Esophagus squamous epithelium (tissue), 4 donors: ENCODE measurements around the gene ASPDH.

Experiments used
- CTCF ChIP-seq, 6 experiments: fragments of 450-650 bp in 4 of 6; fragments of 200-600 bp in 2 of 6; sonication (generic) in 2 of 6; IDR thresholded peaks; one replicate each; pipeline ENCODE4 v1.5.1; 2016 to 2019; ENCODE audit warnings: antibody characterized with exemption in 6 of 6, mild to moderate bottlenecking in 4 of 6, moderate library complexity in 4 of 6
- POLR2A ChIP-seq, 4 donors: fragments of 450-650 bp; IDR thresholded peaks; one replicate each; pipeline ENCODE4 v1.6.1; 2017; ENCODE audit warnings: antibody characterized with exemption in 4 of 4, mild to moderate bottlenecking in 4 of 4, moderate library complexity in 3 of 4

DNA sequence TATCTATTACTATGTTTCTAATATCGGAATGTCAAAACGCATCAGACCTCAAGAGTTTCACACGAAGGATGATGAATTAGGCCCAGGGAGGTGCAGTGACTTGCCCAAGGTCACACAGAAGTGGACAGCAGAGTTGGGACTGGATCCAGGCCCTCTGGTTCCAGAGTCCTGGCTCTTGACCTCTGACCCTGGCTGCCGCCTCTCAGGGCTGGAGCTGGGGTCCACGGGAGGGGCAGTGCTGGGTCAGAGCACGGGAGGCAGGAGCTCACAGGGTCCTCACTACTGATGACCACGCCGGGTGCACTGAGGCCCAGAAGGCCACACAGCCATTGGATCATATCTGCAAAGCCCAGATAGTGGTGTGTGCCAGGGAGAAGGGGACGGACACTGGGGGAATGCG lies 9.2 kb upstream of the ASPDH start:
- TF ChIP-seq CTCF (IDR thresholded peaks at IDR 0.05) (no peak), POLR2A (IDR thresholded peaks at IDR 0.05) (no peak)
